CD4-positive, CD25-positive, alpha-beta regulatory T cell (primary cell): Measurements from ENCODE around the gene ARHGAP27. TPM values are rescaled to one million over a fixed set of nuclear protein-coding genes. Genes with fewer than 3 reads are reported as not detected.
A peak's percentile ranks its signal among the peaks of the same experiment; 100 is the strongest.

Experiments
- ATAC-seq, 2 donors: fragments of 150-1000 bp; cut with Tn5 transposase; one replicate each; pipeline ENCODE4 v1.10.0; 2021; ENCODE audit warnings: low read depth in 2 of 2, moderate number of reproducible peaks in 2 of 2, moderate library complexity in 1 of 2
- DNase-seq, 3 donors: peaks; one replicate each; pipeline versions ENCODE4 v3.0.0 to v3.0.0-alpha.2; 2012 to 2022; ENCODE audit warnings: mixed read lengths in 1 of 3
- H3K27ac ChIP-seq: one replicate; pipeline ENCODE4 v1.7.0; 2013; ENCODE audit warnings: mild to moderate bottlenecking, low read length; ENCODE audit not compliant: insufficient read depth, poor library complexity, severe bottlenecking
- H3K27me3 ChIP-seq: one replicate; pipeline ENCODE4 v1.7.0; 2013; ENCODE audit warnings: low read length; ENCODE audit not compliant: control insufficient read depth, insufficient read depth
- H3K36me3 ChIP-seq: one replicate; pipeline ENCODE4 v1.7.0; 2013; ENCODE audit warnings: mild to moderate bottlenecking, low read length, moderate library complexity; ENCODE audit not compliant: control insufficient read depth, insufficient read depth
- H3K4me1 ChIP-seq: 2 replicates; pipeline ENCODE4 v1.7.0; 2013; ENCODE audit warnings: mild to moderate bottlenecking, low read length; ENCODE audit not compliant: insufficient read depth, control insufficient read depth, poor library complexity, severe bottlenecking
- H3K4me3 ChIP-seq: one replicate; pipeline ENCODE4 v1.7.0; 2013; ENCODE audit warnings: low read depth, mild to moderate bottlenecking, low read length, moderate library complexity
- H3K9me3 ChIP-seq, 2 experiments: 1 replicate in 1 of 2; 2 replicates in 1 of 2; pipeline ENCODE4 v1.7.0; 2013; ENCODE audit warnings: low read length in 2 of 2, mild to moderate bottlenecking in 1 of 2, moderate library complexity in 1 of 2; ENCODE audit not compliant: control insufficient read depth in 2 of 2
- H3K27ac Mint-ChIP-seq, 3 donors: one replicate each; pipeline ENCODE4 v1.8.0; 2020 to 2022; ENCODE audit warnings: mild to moderate bottlenecking in 3 of 3, mixed read lengths in 3 of 3, moderate library complexity in 2 of 3
- H3K27me3 Mint-ChIP-seq: one replicate; pipeline ENCODE4 v1.8.0; 2022; ENCODE audit warnings: mild to moderate bottlenecking, mixed read lengths
- H3K36me3 Mint-ChIP-seq: one replicate; pipeline ENCODE4 v1.8.0; 2020; ENCODE audit warnings: mixed read lengths
- H3K4me1 Mint-ChIP-seq, 4 donors: one replicate each; pipeline ENCODE4 v1.8.0; 2020 to 2022; ENCODE audit warnings: mixed read lengths in 4 of 4, mild to moderate bottlenecking in 1 of 4
- H3K4me3 Mint-ChIP-seq, 4 donors: one replicate each; pipeline ENCODE4 v1.8.0; 2020 to 2022; ENCODE audit warnings: mild to moderate bottlenecking in 4 of 4, mixed read lengths in 4 of 4, moderate library complexity in 3 of 4
- H3K9me3 Mint-ChIP-seq, 7 donors: one replicate each; pipeline ENCODE4 v1.8.0; 2020 to 2022; ENCODE audit warnings: mixed read lengths in 7 of 7, mild to moderate bottlenecking in 3 of 7, moderate library complexity in 2 of 7
- polyA plus RNA-seq, 4 donors: library from polyadenylated mRNA; unstranded; fragments of 300-500 nt; fragmentation: Illumina TruSeq; gene quantifications; one replicate each; pipeline ENCODE4 v1.2.3, GENCODE V29; 2021
- total RNA-seq: library from RNA; stranded (reverse); gene quantifications from one replicate; pipeline ENCODE4 v1.2.3, GENCODE V29; 2022

The ARHGAP27 gene
- total and polyA plus RNA-seq, 5 donors from 2014 or later: 23.9 to 78.5 (median 26.0) TPM

DNA sequence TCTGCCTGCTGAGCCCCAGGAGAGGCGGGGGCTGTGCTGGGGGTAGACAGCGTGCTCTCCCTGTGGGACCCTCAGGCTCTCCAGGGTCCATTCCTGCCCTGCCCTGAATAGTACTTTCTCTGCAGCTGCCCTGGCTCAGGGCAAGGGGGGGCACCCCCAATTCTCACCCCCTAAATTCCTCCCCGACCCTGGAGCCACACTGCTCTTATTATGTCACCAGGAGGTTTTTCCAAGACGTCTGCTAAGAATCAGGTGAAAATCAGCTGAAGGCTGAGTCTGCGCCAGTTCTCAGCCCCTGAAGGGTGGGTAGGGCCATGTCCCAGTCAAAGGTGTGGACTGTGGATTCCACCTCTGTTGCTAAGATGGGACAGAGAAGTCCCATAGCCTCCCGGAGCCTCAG, 66.0 kb downstream of the ARHGAP27 start:
- H3K27ac Mint-ChIP-seq: peak overlapping the region in 1 of 3 donors; percentile 62
- no peak overlapping the region for H3K4me3 Mint-ChIP-seq
- no peaks in the 10 kb centered on the region for H3K36me3 ChIP-seq
- no peak overlapping the region for H3K4me3 ChIP-seq
- peaks cover 5% of the 10 kb centered on the region for H3K27me3 ChIP-seq
- H3K4me1 ChIP-seq: peaks cover 6% of the 10 kb centered on the region
- H3K36me3 Mint-ChIP-seq: no peaks in the 10 kb centered on the region
- H3K4me1 Mint-ChIP-seq: peaks cover 0 to 5% (median 1%) of the 10 kb centered on the region in 4 donors
- DNase-seq: no peak
- no peaks in the 10 kb centered on the region for H3K9me3 ChIP-seq
- peaks cover 59% of the 10 kb centered on the region for H3K27me3 Mint-ChIP-seq
- no peak for ATAC-seq
- H3K9me3 Mint-ChIP-seq: no peaks in the 10 kb centered on the region
- H3K27ac ChIP-seq: no peak overlapping the region

DNA sequence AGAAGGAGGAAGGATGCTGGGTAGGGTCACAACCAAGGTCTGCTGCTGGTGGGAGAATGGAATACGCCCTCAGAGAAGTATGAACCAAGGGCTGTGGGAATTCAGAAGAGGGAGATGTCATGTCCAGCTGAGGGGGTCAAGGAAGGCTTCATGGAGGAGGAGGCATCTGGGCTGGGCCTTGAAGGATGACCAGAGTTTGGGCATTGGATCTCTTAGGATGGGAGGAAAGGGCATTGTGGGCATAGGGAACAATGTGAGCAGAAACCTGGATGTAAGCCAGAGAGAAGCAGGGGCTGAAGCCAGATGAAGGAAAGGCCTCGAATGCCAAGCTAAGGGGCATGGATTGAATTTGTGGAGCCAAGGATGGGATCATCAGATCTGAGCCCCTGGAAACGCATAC, 66.6 kb downstream of the ARHGAP27 start:
- Histone ChIP-seq H3K9me3 (no peaks in the 10 kb centered on the region), H3K36me3 (no peaks in the 10 kb centered on the region), H3K27me3 (peaks cover 7% of the 10 kb centered on the region), H3K4me1 (no peaks in the 10 kb centered on the region), H3K27ac (no peak overlapping the region), H3K4me3 (no peak overlapping the region)
- DNase-seq (no peak), ATAC-seq (no peak)
- H3K4me3 Mint-ChIP-seq: no peak overlapping the region
- no peaks in the 10 kb centered on the region for H3K9me3 Mint-ChIP-seq
- H3K27me3 Mint-ChIP-seq: peaks cover 55% of the 10 kb centered on the region
- peaks cover 0 to 4% (median 1%) of the 10 kb centered on the region in 4 donors for H3K4me1 Mint-ChIP-seq
- H3K27ac Mint-ChIP-seq: no peak overlapping the region
- H3K36me3 Mint-ChIP-seq: peaks cover 3% of the 10 kb centered on the region

DNA sequence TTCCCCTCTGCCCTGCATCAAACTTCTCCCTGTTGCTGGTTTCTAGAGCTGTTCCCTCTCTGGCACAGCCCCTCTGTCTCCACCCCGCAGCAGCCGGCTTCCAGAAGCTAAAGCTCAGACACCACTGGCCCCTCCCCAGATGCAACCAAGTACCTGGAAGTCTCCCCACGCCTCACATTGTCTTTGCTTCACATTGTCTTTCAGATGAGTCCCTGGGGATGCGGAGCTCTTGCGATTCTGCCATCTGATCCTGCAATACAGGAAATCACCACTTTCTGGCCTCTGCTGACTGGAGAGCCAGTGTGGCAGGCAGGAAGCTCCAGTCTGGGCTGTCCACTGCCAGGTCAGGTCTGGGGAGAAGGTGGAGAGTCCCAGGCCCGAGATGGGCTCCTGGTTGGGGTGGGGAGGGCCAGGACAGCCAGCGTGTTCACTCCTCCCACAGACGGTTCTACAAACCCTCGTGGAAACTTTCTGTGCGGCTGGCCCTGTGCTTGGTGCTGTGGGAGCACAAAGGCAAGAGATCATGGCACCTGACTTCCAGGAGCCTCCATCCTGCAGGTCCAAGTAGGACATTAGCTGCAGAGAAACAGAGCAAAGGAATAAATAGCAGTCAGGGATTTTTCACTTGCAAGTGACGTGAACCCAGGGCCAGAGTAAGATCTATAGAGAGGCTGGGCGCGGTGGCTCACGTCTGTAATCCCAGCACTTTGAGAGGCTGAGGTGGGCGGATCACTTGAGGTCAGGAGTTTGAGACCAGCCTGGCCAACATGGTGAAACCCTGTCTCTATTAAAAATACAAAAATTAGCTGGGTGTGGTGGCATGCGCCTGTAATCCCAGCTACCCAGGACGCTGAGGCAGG, 67.9 kb downstream of the ARHGAP27 start:
- Histone ChIP-seq H3K27ac (no peak overlapping the region), H3K9me3 (no peaks in the 10 kb centered on the region), H3K4me3 (no peak overlapping the region), H3K36me3 (no peaks in the 10 kb centered on the region), H3K4me1 (no peaks in the 10 kb centered on the region), H3K27me3 (peaks cover 7% of the 10 kb centered on the region)
- Mint-ChIP-seq H3K27me3 (peaks cover 44% of the 10 kb centered on the region), H3K27ac (peak overlapping the region in 1 of 3 donors; percentile 83), H3K4me3 (no peak overlapping the region), H3K4me1 (no peaks in the 10 kb centered on the region), H3K36me3 (peaks cover 3% of the 10 kb centered on the region), H3K9me3 (no peaks in the 10 kb centered on the region)
- no peak for ATAC-seq
- no peak for DNase-seq

DNA sequence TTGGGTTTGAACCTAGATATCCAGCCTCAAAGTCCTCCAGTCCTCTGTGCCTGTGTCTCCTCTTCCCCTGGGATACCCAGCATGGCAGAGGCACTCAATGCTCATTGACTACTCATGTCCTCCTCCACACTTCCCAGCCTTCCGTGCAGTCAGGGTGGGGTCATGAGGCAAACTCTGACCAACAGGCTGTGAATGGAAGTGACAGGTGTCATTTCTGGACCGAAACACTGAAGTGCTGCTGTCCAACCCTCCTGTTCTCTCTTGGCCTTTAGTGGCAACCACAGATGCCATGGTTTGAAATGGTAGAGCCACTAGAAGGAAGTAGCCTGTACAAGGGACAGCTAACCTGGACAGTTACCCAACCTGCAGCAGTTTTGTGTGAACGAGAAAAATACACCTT, 69.2 kb downstream of the ARHGAP27 start:
- Histone ChIP-seq H3K27ac (no peak overlapping the region), H3K4me1 (no peaks in the 10 kb centered on the region), H3K27me3 (peaks cover 7% of the 10 kb centered on the region), H3K4me3 (no peak overlapping the region), H3K9me3 (no peaks in the 10 kb centered on the region), H3K36me3 (no peaks in the 10 kb centered on the region)
- ATAC-seq (no peak), DNase-seq (no peak)
- Mint-ChIP-seq H3K9me3 (no peaks in the 10 kb centered on the region), H3K4me3 (no peak overlapping the region), H3K27me3 (peaks cover 37% of the 10 kb centered on the region), H3K27ac (peak overlapping the region in 1 of 3 donors; percentile 52), H3K4me1 (no peaks in the 10 kb centered on the region), H3K36me3 (peaks cover 3% of the 10 kb centered on the region)

DNA sequence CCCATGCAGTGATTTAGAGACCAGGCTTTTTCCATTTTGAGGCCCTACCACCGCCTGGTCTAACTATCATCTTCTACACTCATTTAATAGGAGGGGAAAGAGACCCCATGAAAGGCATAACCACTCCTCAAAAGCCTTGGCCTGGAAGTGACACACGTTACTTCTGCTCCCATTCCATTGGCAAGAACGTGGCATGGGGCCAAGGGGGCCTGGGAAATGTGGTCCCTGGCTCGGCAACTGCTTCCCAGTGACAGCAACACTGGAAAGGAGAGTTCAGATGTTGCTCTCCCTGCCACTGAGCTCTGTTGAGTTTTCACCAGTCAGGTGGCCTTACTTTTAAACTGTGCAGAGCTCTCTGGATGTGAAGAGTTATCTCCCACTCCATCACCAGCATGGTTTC, 70.7 kb downstream of the ARHGAP27 start:
- Mint-ChIP-seq H3K9me3 (no peaks in the 10 kb centered on the region), H3K27me3 (peaks cover 43% of the 10 kb centered on the region), H3K27ac (no peak overlapping the region), H3K4me3 (no peak overlapping the region), H3K36me3 (peaks cover 3% of the 10 kb centered on the region), H3K4me1 (peaks cover 0 to 4% (median 0%) of the 10 kb centered on the region in 4 donors)
- Histone ChIP-seq H3K9me3 (no peaks in the 10 kb centered on the region), H3K27me3 (peaks cover 7% of the 10 kb centered on the region), H3K27ac (no peak overlapping the region), H3K36me3 (no peaks in the 10 kb centered on the region), H3K4me3 (no peak overlapping the region), H3K4me1 (no peaks in the 10 kb centered on the region)
- ATAC-seq (no peak), DNase-seq (no peak)

DNA sequence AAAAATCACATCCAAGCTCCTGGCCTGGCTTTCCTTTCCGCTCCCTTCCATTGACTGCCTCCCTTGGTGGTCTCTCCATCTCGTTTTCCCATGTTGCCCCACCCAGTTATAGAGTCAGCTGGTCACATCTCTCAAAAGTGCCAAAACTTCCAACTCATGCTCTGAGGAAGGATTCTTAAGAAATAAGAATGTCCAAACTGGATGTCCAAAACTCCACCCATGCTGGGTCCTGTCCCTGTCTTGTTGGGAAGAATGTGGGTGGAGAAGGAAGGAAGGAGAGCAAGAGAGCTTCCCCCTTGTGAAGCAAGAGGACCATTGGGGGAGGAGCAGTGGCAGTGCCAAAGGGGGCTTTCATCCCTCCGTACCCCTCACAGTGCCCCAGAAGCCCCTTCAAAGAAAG, 71.2 kb downstream of the ARHGAP27 start:
- Histone ChIP-seq H3K4me3 (no peak overlapping the region), H3K36me3 (no peaks in the 10 kb centered on the region), H3K4me1 (no peaks in the 10 kb centered on the region), H3K27me3 (peaks cover 7% of the 10 kb centered on the region), H3K9me3 (no peaks in the 10 kb centered on the region), H3K27ac (no peak overlapping the region)
- Mint-ChIP-seq H3K4me1 (peaks cover 0 to 4% (median 0%) of the 10 kb centered on the region in 4 donors), H3K27ac (no peak overlapping the region), H3K9me3 (peaks cover 0 to 1% (median 0%) of the 10 kb centered on the region in 7 donors), H3K4me3 (no peak overlapping the region), H3K36me3 (peaks cover 3% of the 10 kb centered on the region), H3K27me3 (peaks cover 38% of the 10 kb centered on the region)
- ATAC-seq (no peak), DNase-seq (no peak)

DNA sequence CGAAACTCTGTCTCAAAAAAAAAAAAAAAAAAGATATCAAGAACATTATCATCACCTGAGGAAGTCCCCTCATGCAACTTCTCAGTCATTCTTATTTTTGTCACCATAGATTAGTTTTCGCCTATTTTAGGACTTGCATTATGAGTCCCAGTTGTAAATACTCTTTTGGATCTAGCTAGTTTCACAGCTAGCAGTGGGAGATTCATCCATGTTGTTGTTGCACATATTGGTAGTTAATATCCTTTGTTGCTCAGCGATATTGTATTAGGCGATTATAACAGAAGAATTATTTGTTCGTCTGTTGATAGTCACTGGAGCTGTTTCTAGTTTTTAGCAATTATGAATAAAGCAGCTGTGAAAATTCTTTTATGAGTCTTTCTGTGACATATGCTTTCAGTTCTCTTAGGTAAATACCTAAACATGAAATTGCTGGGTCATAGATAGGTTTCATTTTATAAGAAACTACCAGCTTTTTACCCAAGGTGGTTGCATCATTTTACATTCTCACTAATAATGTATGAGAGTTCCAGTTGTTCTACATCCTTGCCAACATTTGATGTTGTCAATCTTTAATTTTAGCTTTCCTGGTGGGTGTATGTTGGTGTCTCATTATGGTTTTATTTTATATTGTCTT, 75.2 kb downstream of the ARHGAP27 start:
- H3K4me1 ChIP-seq: no peaks in the 10 kb centered on the region
- H3K4me3 Mint-ChIP-seq: no peak overlapping the region
- H3K9me3 Mint-ChIP-seq: peaks cover 0 to 4% (median 0%) of the 10 kb centered on the region in 7 donors
- H3K36me3 ChIP-seq: no peaks in the 10 kb centered on the region
- H3K27me3 Mint-ChIP-seq: peaks cover 31% of the 10 kb centered on the region
- H3K36me3 Mint-ChIP-seq: peaks cover 7% of the 10 kb centered on the region
- no peaks in the 10 kb centered on the region for H3K9me3 ChIP-seq
- H3K27ac ChIP-seq: no peak overlapping the region
- ATAC-seq (no peak), DNase-seq (no peak)
- no peak overlapping the region for H3K27ac Mint-ChIP-seq
- peaks cover 2% of the 10 kb centered on the region for H3K27me3 ChIP-seq
- no peak overlapping the region for H3K4me3 ChIP-seq
- H3K4me1 Mint-ChIP-seq: peaks cover 0 to 9% (median 3%) of the 10 kb centered on the region in 4 donors
